H9 (cell line): ENCODE measurements around the gene SETD3. TPM values are rescaled to one million over a fixed set of nuclear protein-coding genes. Genes with fewer than 3 reads are reported as not detected.

Experiments
- DNase-seq: peaks from one replicate; pipeline ENCODE4 v3.0.0-alpha.2; 2017
- H2AFZ ChIP-seq: one replicate; pipeline ENCODE4 v1.6.1; 2013; ENCODE audit warnings: mild to moderate bottlenecking, low read length, control low read depth, moderate library complexity
- H2AK5ac ChIP-seq: 2 replicates; pipeline ENCODE4 v1.6.1; 2013; ENCODE audit warnings: low read length, control low read depth, mixed read lengths; ENCODE audit not compliant: insufficient read length
- H2BK120ac ChIP-seq: one replicate; pipeline ENCODE4 v1.6.1; 2013; ENCODE audit warnings: low read depth, mild to moderate bottlenecking, low read length, control low read depth, inconsistent platforms; ENCODE audit not compliant: poor library complexity, severe bottlenecking
- H2BK12ac ChIP-seq: 2 replicates; pipeline ENCODE4 v1.6.1; 2013; ENCODE audit warnings: low read length, control low read depth, mixed read lengths, low read depth; ENCODE audit not compliant: insufficient read length
- H2BK15ac ChIP-seq: 2 replicates; pipeline ENCODE4 v1.6.1; 2013; ENCODE audit warnings: low read depth, low read length, control low read depth
- H2BK20ac ChIP-seq: one replicate; pipeline ENCODE4 v1.6.1; 2013; ENCODE audit warnings: low read depth, mild to moderate bottlenecking, low read length, control low read depth, inconsistent platforms; ENCODE audit not compliant: poor library complexity, severe bottlenecking
- H2BK5ac ChIP-seq: 2 replicates; pipeline ENCODE4 v1.6.1; 2013; ENCODE audit warnings: low read length, control low read depth, mixed read lengths; ENCODE audit not compliant: insufficient read length
- H3K14ac ChIP-seq: 2 replicates; pipeline ENCODE4 v1.6.1; 2013; ENCODE audit warnings: low read length, control low read depth; ENCODE audit not compliant: insufficient read depth
- H3K18ac ChIP-seq: 2 replicates; pipeline ENCODE4 v1.6.1; 2013; ENCODE audit warnings: low read depth, mild to moderate bottlenecking, mixed read lengths, low read length, control low read depth; ENCODE audit not compliant: insufficient read length
- H3K23ac ChIP-seq: 2 replicates; pipeline ENCODE4 v1.6.1; 2013; ENCODE audit warnings: low read length, control low read depth, mixed read lengths, low read depth; ENCODE audit not compliant: insufficient read length
- H3K23me2 ChIP-seq: 2 replicates; pipeline ENCODE4 v1.6.1; 2013; ENCODE audit warnings: low read depth, mild to moderate bottlenecking, mixed read lengths, low read length, control low read depth; ENCODE audit not compliant: insufficient read length, poor library complexity, severe bottlenecking
- H3K27ac ChIP-seq: 2 replicates; pipeline ENCODE4 v1.5.1; 2013; ENCODE audit warnings: low read length, control low read depth, mixed read lengths, low read depth; ENCODE audit not compliant: insufficient read length
- H3K27me3 ChIP-seq: 2 replicates; pipeline ENCODE4 v1.6.1; 2013; ENCODE audit warnings: low read length, control low read depth, inconsistent platforms; ENCODE audit not compliant: insufficient read depth
- H3K4ac ChIP-seq: 2 replicates; pipeline ENCODE4 v1.6.1; 2013; ENCODE audit warnings: low read depth, mild to moderate bottlenecking, control low read depth, inconsistent platforms, low read length, moderate library complexity
- H3K4me1 ChIP-seq: 2 replicates; pipeline ENCODE4 v1.6.1; 2013; ENCODE audit warnings: low read length, control low read depth, inconsistent platforms; ENCODE audit not compliant: insufficient read depth
- H3K4me2 ChIP-seq: 2 replicates; pipeline ENCODE4 v1.6.1; 2013; ENCODE audit warnings: low read length, control low read depth, mixed read lengths; ENCODE audit not compliant: insufficient read length, insufficient read depth
- H3K56ac ChIP-seq: 2 replicates; pipeline ENCODE4 v1.6.1; 2013; ENCODE audit warnings: low read depth, mild to moderate bottlenecking, mixed read lengths, low read length, control low read depth; ENCODE audit not compliant: insufficient read length
- H3K79me1 ChIP-seq: 2 replicates; pipeline ENCODE4 v1.6.1; 2013; ENCODE audit warnings: low read depth, mild to moderate bottlenecking, moderate library complexity, low read length, control low read depth, inconsistent platforms; ENCODE audit not compliant: insufficient read depth, poor library complexity, severe bottlenecking
- H3K79me2 ChIP-seq: 2 replicates; pipeline ENCODE4 v1.6.1; 2013; ENCODE audit warnings: low read length, control low read depth, inconsistent platforms; ENCODE audit not compliant: insufficient read depth
- H3K9ac ChIP-seq: 2 replicates; pipeline ENCODE4 v1.6.1; 2013; ENCODE audit warnings: low read length, control low read depth, mixed read lengths; ENCODE audit not compliant: insufficient read length; ENCODE audit errors: extremely low read depth
- H3K9me3 ChIP-seq: one replicate; pipeline ENCODE4 v1.6.1; 2013; ENCODE audit warnings: low read depth, low read length, inconsistent platforms; ENCODE audit not compliant: control insufficient read depth
- H3T11ph ChIP-seq: one replicate; pipeline ENCODE4 v1.6.1; 2013; ENCODE audit warnings: mild to moderate bottlenecking, low read length, control low read depth, inconsistent platforms
- H4K20me1 ChIP-seq: one replicate; pipeline ENCODE4 v1.6.1; 2013; ENCODE audit not compliant: control insufficient read depth, insufficient read length, insufficient read depth
- H4K5ac ChIP-seq: 2 replicates; pipeline ENCODE4 v1.6.1; 2013; ENCODE audit warnings: low read depth, mild to moderate bottlenecking, mixed read lengths, low read length, control low read depth; ENCODE audit not compliant: insufficient read length
- H4K8ac ChIP-seq: replicated peaks from 2 replicates; pipeline ENCODE4 v1.6.1; 2013; ENCODE audit warnings: low read length, control low read depth, mixed read lengths, low read depth; ENCODE audit not compliant: insufficient read length
- H4K91ac ChIP-seq: 2 replicates; pipeline ENCODE4 v1.6.1; 2013; ENCODE audit warnings: low read depth, mild to moderate bottlenecking, moderate library complexity, mixed read lengths, low read length, control low read depth; ENCODE audit not compliant: insufficient read length
- H3K27ac Mint-ChIP-seq, 3 experiments: 2 replicates in 2 of 3; 3 replicates in 1 of 3; pipeline ENCODE4 v1.8.0; 2020 to 2021; ENCODE audit warnings: mixed read lengths in 3 of 3, mild to moderate bottlenecking in 1 of 3, moderate library complexity in 1 of 3
- H3K27me3 Mint-ChIP-seq: 2 replicates; pipeline ENCODE4 v1.8.0; 2021; ENCODE audit warnings: low read depth, mild to moderate bottlenecking, moderate library complexity, mixed read lengths
- H3K36me3 Mint-ChIP-seq, 3 experiments: 2 replicates in 2 of 3; 3 replicates in 1 of 3; pipeline ENCODE4 v1.8.0; 2020 to 2021; ENCODE audit warnings: low read depth in 3 of 3, mixed read lengths in 3 of 3; ENCODE audit not compliant: insufficient read depth in 1 of 3
- H3K4me1 Mint-ChIP-seq, 2 experiments: 2 replicates each; pipeline ENCODE4 v1.8.0; 2020; ENCODE audit warnings: mixed read lengths in 2 of 2
- H3K4me3 Mint-ChIP-seq, 2 experiments: 2 replicates in 1 of 2; 3 replicates in 1 of 2; pipeline ENCODE4 v1.8.0; 2020 to 2021; ENCODE audit warnings: mild to moderate bottlenecking in 2 of 2, mixed read lengths in 2 of 2, moderate library complexity in 1 of 2
- H3K9me3 Mint-ChIP-seq, 2 experiments: 2 replicates in 1 of 2; 3 replicates in 1 of 2; pipeline ENCODE4 v1.8.0; 2020; ENCODE audit warnings: mild to moderate bottlenecking in 2 of 2, mixed read lengths in 2 of 2, moderate library complexity in 1 of 2
- WGBS: extraction: QIAGEN DNeasy Blood & Tissue Kit; methylation state at CpG from one replicate; pipeline ENCODE4 v1.1.7; 2013; ENCODE audit warnings: missing lambda C conversion rate, low lambda C conversion rate, mixed read lengths; ENCODE audit not compliant: insufficient read length; ENCODE audit errors: extremely low coverage; 5-methylcytosine and 5-hydroxymethylcytosine counted together
- total RNA-seq: library from RNA; stranded (reverse); gene quantifications from 2 replicates; pipeline ENCODE4 v1.2.1, GENCODE V29; 2021
- TF ChIP-seq, protein P1 (sequence below): fragments of 200-600 bp; sonication (generic); conservative IDR thresholded peaks from 3 replicates; pipeline ENCODE4 v1.8.0; 2021; ENCODE audit warnings: antibody characterized with exemption, mild to moderate bottlenecking

Gene SETD3
- total RNA-seq, 1 experiment from 2014 or later = 56.7 TPM

DNA sequence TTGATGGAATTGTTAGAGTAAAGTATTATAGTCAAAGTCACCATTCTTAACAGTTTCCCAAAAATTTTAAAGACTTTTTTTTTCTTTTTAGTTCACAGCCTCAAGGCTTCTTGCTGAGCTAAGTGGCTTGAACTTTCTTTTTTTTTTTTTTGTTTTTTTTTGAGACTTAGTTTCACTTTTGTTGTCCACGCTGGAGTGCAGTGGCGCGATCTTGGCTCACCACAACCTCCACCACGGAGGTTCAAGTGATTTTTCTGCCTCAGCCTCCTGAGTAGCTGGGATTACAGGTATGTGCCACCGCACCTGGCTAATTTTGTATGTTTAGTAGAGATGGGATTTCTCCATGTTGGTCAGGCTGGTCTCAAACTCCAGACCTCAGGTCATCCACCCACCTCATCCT lies 92.8 kb downstream of the SETD3 start:
- H3K9me3 Mint-ChIP-seq = peaks cover 0 to 5% of the 10 kb centered on the region in 2 experiments

More for the DNA sequence above, 92.8 kb downstream of the SETD3 start:
- no peak overlapping the region for H3K27ac Mint-ChIP-seq
- Histone ChIP-seq H3K79me2 (no peaks in the 10 kb centered on the region), H3T11ph (no peak overlapping the region), H3K14ac (no peak overlapping the region), H3K4ac (no peak overlapping the region), H3K4me1 (peaks cover 5% of the 10 kb centered on the region; the same call in 1 of the 2 replicates), H2BK120ac (no peak overlapping the region), H4K91ac (no peak overlapping the region), H3K56ac (no peak overlapping the region), H3K23me2 (no peaks in the 10 kb centered on the region), H4K20me1 (no peaks in the 10 kb centered on the region), H2AFZ (no peak overlapping the region), H3K9ac (no peak overlapping the region), H2BK15ac (no peak overlapping the region), H3K4me2 (no peak overlapping the region), H4K5ac (no peak overlapping the region), H4K8ac (no peak overlapping the region), H3K79me1 (no peaks in the 10 kb centered on the region), H3K27me3 (no peaks in the 10 kb centered on the region; the same call in 1 of the 2 replicates), H2BK12ac (no peak overlapping the region), H3K9me3 (no peaks in the 10 kb centered on the region), H2AK5ac (no peak overlapping the region), H3K27ac (no peak overlapping the region), H2BK5ac (no peak overlapping the region), H3K18ac (no peak overlapping the region), H2BK20ac (no peak overlapping the region), H3K23ac (no peak overlapping the region)
- H3K4me3 Mint-ChIP-seq = no peak overlapping the region
- DNase-seq = no peak
- TF ChIP-seq, protein P1, sequence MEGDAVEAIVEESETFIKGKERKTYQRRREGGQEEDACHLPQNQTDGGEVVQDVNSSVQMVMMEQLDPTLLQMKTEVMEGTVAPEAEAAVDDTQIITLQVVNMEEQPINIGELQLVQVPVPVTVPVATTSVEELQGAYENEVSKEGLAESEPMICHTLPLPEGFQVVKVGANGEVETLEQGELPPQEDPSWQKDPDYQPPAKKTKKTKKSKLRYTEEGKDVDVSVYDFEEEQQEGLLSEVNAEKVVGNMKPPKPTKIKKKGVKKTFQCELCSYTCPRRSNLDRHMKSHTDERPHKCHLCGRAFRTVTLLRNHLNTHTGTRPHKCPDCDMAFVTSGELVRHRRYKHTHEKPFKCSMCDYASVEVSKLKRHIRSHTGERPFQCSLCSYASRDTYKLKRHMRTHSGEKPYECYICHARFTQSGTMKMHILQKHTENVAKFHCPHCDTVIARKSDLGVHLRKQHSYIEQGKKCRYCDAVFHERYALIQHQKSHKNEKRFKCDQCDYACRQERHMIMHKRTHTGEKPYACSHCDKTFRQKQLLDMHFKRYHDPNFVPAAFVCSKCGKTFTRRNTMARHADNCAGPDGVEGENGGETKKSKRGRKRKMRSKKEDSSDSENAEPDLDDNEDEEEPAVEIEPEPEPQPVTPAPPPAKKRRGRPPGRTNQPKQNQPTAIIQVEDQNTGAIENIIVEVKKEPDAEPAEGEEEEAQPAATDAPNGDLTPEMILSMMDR = no peak
- no CpG with 5 or more reads among the region's 5 CpGs for WGBS
- H3K4me1 Mint-ChIP-seq = peaks cover 17 to 20% of the 10 kb centered on the region in 2 experiments
- peaks cover 0 to 6% (median 2%) of the 10 kb centered on the region in 3 experiments; a peak in 5 of 7 replicates for H3K36me3 Mint-ChIP-seq
- no peaks in the 10 kb centered on the region; the same call in 1 of the 2 replicates for H3K27me3 Mint-ChIP-seq
